Skeletal muscle satellite cell (primary cell): ENCODE measurements around the gene AGAP3.

ENCODE experiments used
- H3K27me3 ChIP-seq: 2 replicates; pipeline ENCODE4 v1.7.0; 2013; ENCODE audit warnings: low read length; ENCODE audit not compliant: control insufficient read depth, insufficient read depth
- H3K36me3 ChIP-seq: 2 replicates; pipeline ENCODE4 v1.7.0; 2013; ENCODE audit warnings: mild to moderate bottlenecking, control low read depth, low read length; ENCODE audit not compliant: insufficient read depth
- H3K4me1 ChIP-seq: 2 replicates; pipeline ENCODE4 v1.7.0; 2013; ENCODE audit warnings: low read length; ENCODE audit not compliant: control insufficient read depth, insufficient read depth
- H3K4me2 ChIP-seq: 2 replicates; pipeline ENCODE4 v1.7.0; 2013; ENCODE audit warnings: mild to moderate bottlenecking, low read length
- H3K4me3 ChIP-seq: 2 replicates; pipeline ENCODE4 v1.7.0; 2013; ENCODE audit warnings: low read length
- H3K9ac ChIP-seq: 2 replicates; pipeline ENCODE4 v1.7.0; 2013; ENCODE audit warnings: mild to moderate bottlenecking, low read depth, low read length, moderate library complexity
- H3K9me3 ChIP-seq: replicated peaks from 2 replicates; pipeline ENCODE4 v1.7.0; 2013; ENCODE audit warnings: mild to moderate bottlenecking, control low read depth, low read length

Gene AGAP3

GRCh38 chr7:151059367-151060112, 26.7 kb upstream of the AGAP3 start, which contains the start of gene SLC4A2:
Gene SLC4A2 (plus strand): TSS chr7:151059589. CDS start chr7:151061988, 2,399 bp downstream.
- H3K9ac ChIP-seq = peak within 1 kb of the TSS; percentile 82

DNA sequence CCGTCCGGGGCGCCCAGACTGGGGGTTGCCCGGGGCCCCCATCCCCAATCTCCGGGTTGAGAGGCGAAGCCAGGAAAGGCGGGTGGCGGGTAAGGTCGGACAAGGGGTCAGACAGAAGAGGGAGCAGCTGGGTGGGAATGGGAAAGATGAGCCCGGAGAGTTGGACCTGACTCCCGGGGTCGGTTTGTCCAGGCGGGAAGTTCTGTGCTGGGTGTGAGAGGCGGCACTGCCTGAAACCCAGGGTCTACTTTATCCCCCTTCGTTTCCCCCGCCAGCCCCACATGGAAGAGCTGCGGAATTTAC, 26.2 kb upstream of the AGAP3 start:
- Histone ChIP-seq H3K9ac (peak overlapping the region; percentile 82), H3K4me2 (peak overlapping the region; percentile 94), H3K36me3 (peaks cover 12% of the 10 kb centered on the region), H3K4me3 (peak overlapping the region; percentile 87), H3K9me3 (no peaks in the 10 kb centered on the region), H3K4me1 (peaks cover 49% of the 10 kb centered on the region), H3K27me3 (no peaks in the 10 kb centered on the region)

More at GRCh38 chr7:151059367-151060112, 26.7 kb upstream of the AGAP3 start, which contains the start of gene SLC4A2:
- peaks cover 6% of the 10 kb centered on the region for H3K36me3 ChIP-seq
- no peaks in the 10 kb centered on the region for H3K9me3 ChIP-seq
- peaks cover 49% of the 10 kb centered on the region for H3K4me1 ChIP-seq
- peak within 1 kb of the TSS; percentile 94 for H3K4me2 ChIP-seq
- peak within 1 kb of the TSS; percentile 87 for H3K4me3 ChIP-seq
- H3K27me3 ChIP-seq = no peaks in the 10 kb centered on the region

- Histone ChIP-seq H3K4me3 (peak overlapping the region; percentile 87), H3K27me3 (no peaks in the 10 kb centered on the region), H3K4me1 (peaks cover 49% of the 10 kb centered on the region), H3K9ac (peak overlapping the region; percentile 82), H3K36me3 (peaks cover 17% of the 10 kb centered on the region), H3K9me3 (no peaks in the 10 kb centered on the region), H3K4me2 (peak overlapping the region; percentile 94)
These were observed 25.7 kb upstream of the AGAP3 start for GRCh38 chr7:151060416-151061212.

GRCh38 chr7:151061213-151062110, 24.8 kb upstream of the AGAP3 start:
- peak overlapping the region; percentile 87 for H3K4me3 ChIP-seq
- H3K9me3 ChIP-seq = no peaks in the 10 kb centered on the region
- H3K36me3 ChIP-seq = peaks cover 24% of the 10 kb centered on the region
- no peaks in the 10 kb centered on the region for H3K27me3 ChIP-seq
- H3K9ac ChIP-seq = peak overlapping the region; percentile 82
- peak overlapping the region; percentile 94 for H3K4me2 ChIP-seq
- H3K4me1 ChIP-seq = peaks cover 49% of the 10 kb centered on the region

GRCh38 chr7:151062111-151062398, 24.2 kb upstream of the AGAP3 start:
- H3K9me3 ChIP-seq = no peaks in the 10 kb centered on the region
- peak overlapping the region; percentile 87 for H3K4me3 ChIP-seq
- peak overlapping the region; percentile 94 for H3K4me2 ChIP-seq

DNA sequence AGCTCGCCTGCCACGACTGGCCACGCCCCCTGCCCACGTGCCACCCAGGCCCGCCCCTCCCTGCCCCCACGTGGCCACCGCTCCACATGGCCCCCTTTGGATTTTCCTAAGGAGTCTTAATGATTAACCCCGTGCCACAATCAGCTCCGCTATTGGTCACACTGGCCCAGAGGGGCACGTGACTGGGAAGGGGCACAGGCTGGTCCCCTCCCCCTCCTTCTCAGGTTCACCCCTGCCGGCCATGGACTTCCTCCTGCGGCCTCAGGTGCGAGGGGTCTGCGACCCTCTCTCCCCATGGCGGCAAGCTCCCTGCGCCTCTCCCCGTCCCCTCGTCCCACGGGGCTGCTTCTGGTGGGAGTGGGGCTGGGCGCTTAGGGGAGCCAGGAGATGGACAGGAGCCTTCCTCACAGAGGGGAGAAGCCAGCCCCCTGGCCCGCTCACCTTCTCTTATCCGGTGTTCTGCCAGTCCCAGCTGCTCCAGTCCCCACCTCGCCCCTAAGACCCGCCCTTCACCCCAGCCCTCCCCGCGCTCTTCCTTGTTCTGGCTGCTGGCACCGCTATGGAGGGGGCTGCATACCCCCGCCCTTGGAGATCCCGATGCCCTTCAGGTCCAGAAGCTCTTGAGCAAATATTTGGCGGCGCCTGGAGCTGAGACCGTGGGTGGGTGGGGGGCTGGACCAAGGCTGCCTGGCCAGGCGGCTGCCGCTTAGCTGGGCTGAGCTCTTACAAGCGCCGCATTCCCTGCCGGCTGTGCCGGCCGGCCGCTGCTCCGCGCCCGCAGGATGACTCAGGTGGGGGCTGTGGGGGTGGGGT, 23.7 kb upstream of the AGAP3 start:
- Histone ChIP-seq H3K27me3 (no peaks in the 10 kb centered on the region), H3K9me3 (no peaks in the 10 kb centered on the region), H3K4me1 (peaks cover 46% of the 10 kb centered on the region), H3K9ac (peak overlapping the region; percentile 34), H3K4me2 (peak overlapping the region; percentile 94), H3K36me3 (peaks cover 35% of the 10 kb centered on the region), H3K4me3 (peak overlapping the region; percentile 87)

More at GRCh38 chr7:151062111-151062398, 24.2 kb upstream of the AGAP3 start:
- Histone ChIP-seq H3K9ac (no peak overlapping the region), H3K27me3 (no peaks in the 10 kb centered on the region), H3K4me1 (peaks cover 44% of the 10 kb centered on the region), H3K36me3 (peaks cover 30% of the 10 kb centered on the region)

- Histone ChIP-seq H3K9me3 (no peaks in the 10 kb centered on the region), H3K36me3 (peaks cover 41% of the 10 kb centered on the region), H3K4me1 (peaks cover 50% of the 10 kb centered on the region), H3K27me3 (no peaks in the 10 kb centered on the region), H3K9ac (no peak overlapping the region), H3K4me3 (no peak overlapping the region), H3K4me2 (peak overlapping the region; percentile 50)
These were observed 23.1 kb upstream of the AGAP3 start for GRCh38 chr7:151063212-151063561.

- no peaks in the 10 kb centered on the region for H3K27me3 ChIP-seq
- H3K4me2 ChIP-seq = no peak overlapping the region
- peaks cover 51% of the 10 kb centered on the region for H3K36me3 ChIP-seq
- H3K4me3 ChIP-seq = no peak overlapping the region
- peaks cover 39% of the 10 kb centered on the region for H3K4me1 ChIP-seq
- H3K9me3 ChIP-seq = no peaks in the 10 kb centered on the region
- H3K9ac ChIP-seq = no peak overlapping the region
These were observed 21.8 kb upstream of the AGAP3 start for GRCh38 chr7:151064454-151064853.

DNA sequence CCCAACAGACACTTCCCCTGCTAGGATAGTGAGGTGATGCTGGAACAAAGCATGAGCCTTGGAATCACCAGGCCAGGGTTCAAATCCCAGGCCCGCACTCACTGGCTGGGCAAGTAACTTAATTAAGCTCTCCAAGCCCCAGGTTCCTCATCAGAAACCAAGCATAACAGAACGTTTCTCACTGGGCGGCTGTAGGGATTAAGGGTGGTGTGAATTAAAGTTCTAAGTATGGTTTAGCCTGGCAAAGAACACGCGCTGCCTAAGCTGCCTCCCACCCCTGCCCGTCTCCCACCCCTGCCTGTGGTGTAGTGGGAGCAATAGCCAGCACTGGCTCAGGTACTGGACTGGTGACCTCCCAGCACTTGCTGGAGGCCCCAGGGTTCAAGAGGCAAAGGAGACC, 21.3 kb upstream of the AGAP3 start:
- Histone ChIP-seq H3K4me2 (no peak overlapping the region), H3K9me3 (no peaks in the 10 kb centered on the region), H3K9ac (no peak overlapping the region), H3K4me1 (peaks cover 39% of the 10 kb centered on the region), H3K36me3 (peaks cover 56% of the 10 kb centered on the region), H3K27me3 (no peaks in the 10 kb centered on the region), H3K4me3 (no peak overlapping the region)

DNA sequence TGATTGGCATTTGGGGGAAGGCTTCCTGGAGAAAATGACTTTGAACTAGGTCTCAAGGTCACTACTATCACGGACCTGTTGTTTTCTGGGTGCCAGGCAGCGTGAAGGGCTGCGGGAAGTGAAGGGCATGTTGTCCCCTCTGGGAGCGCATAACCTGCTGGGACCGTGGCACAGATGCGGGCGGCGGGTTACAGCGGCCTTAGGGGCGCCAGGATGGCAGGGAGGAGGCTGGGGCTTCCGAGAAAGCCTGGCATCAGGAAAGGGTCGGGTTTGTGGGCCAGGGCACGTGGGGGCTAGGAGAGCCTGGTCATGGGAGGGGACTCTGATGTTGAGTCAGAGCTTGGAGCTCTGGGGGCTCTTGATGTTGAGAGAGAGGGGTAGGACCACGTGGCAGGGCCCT, 20.8 kb upstream of the AGAP3 start:
- no peak overlapping the region for H3K4me2 ChIP-seq
- no peak overlapping the region for H3K4me3 ChIP-seq
- H3K9ac ChIP-seq = no peak overlapping the region
- H3K27me3 ChIP-seq = no peaks in the 10 kb centered on the region
- H3K36me3 ChIP-seq = peaks cover 60% of the 10 kb centered on the region
- peaks cover 39% of the 10 kb centered on the region for H3K4me1 ChIP-seq
- no peaks in the 10 kb centered on the region for H3K9me3 ChIP-seq
